GM21737 (cell line): ENCODE data around the gene ZNF473.

Experiments used
- ATAC-seq: cut with Tn5 transposase; IDR thresholded peaks from one replicate; pipeline ENCODE4 v1.9.1; 2021; ENCODE audit warnings: mild to moderate bottlenecking, moderate library complexity; ENCODE audit not compliant: unreplicated experiment

Gene ZNF473

DNA sequence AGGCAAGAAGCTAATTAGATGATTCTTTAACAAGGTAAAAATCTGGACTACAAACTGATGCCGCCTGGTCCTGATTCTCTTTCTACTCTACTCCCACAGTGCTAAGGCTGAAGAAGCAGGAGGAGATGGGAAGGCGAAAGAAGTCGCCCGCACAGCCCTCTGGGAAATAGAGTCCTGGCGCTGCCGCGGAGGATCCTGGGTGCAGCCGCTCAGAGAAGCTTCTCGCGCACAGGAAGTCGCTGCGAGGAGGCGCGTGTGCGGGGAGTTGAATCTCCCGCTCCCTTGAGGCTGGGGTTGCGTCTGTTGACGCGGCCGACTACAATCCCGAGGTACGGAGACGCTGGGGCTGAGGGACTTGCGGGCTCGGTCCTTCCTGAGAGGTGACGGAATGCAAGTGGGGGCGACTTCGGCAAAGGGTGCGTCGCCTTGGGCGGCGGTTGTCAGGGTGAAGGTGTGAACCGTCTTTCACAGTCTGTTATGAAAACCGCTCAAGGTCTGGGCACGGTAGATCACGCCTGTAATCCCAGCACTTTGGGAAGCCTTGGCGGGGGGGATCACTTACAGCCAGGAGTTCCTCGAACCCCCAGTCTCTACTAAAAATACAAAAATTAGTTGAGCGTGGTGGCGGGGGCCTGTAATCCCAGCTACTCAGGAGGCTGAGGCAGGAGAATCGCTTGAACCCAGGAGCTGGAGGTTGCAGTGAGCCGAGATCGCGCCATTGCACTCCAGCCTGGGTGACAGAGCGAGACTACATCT is at the start of gene ZNF473:
Gene ZNF473, plus strand, starts transcription at position 212 of the 756 bp plus-strand sequence. CDS start 5,078 bp downstream, outside the sequence.
- peak; percentile 51 for ATAC-seq

DNA sequence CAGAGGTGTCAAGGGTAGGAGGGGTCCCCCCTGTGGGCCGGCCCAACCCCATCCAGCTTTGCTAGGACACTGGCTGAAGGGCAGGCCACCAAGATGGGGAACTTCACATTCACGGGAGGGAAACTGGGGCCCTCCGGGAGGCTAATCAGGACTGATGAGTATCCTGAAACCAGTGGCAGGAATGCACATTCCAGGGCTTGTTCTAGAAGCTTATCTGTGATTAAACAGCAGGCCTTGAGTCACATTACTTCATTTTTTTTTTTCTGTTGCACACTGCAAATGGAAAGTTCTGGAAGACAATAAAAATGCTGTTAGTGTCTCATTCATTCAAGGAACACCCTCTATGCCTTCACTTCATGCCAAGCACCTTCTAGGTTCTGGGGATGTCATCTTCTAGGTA is 49.3 kb upstream of the ZNF473 start:
- no peak for ATAC-seq

DNA sequence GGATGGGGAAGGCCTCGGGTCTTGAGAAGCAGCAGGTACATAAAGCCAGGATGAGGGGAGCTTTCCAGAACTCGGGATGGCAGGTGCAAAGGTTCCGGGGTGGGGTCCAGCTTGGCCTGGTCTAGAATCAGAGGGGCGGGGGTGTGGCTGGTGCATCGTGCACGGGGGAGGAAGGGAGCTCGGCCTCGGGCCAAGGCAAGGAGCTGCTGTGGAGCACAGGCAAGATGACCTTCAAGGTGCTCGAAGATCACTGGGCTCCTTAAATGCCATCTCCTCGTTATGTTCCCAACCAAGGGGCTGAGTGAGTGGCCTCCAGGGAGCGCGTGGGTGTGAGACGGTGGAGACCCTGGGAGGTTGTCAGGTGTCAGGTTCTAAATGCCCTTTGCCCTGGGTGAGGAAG is 48.7 kb upstream of the ZNF473 start:
- ATAC-seq, result no peak

DNA sequence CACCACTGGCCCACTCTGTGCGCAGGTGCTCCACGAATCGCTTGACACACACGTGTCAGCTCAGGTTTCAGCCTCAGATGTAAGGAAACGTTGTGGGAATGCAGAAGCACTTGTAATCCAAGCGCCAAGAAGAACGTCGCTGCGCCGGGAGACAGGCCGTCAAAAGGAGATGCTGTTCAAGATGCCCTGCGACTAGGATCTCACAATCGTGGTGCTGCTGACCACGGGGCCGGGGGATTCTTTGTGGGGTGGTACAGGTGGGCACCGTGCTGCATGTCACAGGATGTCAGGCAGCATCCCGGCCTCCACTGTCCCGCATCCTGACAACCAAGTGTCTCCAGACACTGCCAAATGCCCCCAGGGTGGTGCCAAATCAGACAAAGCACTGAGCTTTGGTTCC is 47.9 kb upstream of the ZNF473 start:
- ATAC-seq, result no peak

DNA sequence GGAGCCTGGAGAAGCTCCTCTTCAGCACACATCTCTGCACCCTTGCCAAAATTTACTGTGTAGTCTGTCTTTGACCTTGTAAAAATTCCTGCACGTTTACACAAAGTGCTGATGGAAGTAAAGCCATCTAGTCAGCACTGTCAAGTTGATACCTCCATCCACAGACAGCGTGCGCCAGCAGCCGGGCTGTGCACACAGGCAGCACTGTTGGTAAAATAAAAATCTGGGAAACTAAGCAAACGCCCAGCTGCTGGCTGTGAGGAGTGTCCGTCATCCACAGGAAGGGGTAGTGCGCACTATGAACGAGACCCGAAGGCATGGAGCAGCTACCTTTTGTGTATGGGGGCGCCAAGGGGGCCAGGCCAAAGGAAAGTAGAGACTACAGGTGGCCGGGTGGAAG is 47.5 kb upstream of the ZNF473 start:
- ATAC-seq, result no peak

DNA sequence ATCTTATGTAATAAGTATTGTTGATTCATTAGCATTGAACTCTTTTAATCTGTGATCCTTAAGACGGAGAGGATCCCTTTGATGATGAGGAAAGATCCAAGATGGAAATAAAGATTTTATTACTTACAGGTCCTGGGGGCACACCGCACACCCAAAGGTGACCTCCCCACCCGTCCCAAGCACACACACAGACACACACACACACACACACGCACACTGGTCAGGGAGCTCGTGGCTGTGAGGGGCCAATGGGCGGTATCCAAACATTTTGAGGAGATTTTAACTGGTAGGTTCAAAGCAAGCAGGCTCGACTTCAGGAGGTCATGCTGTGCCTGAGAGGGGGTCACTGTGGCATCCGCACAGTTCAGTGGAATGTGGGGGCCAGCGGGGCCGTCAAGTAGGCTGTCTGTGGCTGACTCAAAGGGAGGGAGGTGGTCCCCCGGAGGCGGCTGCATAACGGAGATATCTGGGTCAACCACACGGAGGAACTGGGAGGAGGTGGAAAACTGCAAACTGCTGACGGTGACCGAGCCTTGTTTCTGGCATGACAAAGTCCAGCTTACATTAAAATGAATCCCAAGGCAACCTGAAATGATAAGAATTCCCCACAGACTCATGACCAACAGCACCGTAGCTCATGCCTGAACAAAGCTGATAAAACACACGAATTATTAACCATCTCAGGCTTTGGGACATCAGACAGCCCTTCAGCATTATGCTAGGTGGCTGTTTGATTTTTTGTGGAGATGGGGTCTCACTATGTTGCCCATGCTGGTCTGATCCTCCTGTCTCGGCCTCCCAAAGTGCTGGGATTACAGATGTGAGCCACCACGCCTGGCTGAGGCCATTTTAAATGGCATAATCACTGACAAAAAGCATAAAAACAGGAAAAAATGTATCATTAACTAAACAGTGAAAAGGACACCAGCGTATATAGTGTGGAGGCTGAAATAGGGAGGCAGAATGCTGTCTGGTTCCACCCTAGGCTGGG is 43.9 kb upstream of the ZNF473 start:
- ATAC-seq, result no peak

DNA sequence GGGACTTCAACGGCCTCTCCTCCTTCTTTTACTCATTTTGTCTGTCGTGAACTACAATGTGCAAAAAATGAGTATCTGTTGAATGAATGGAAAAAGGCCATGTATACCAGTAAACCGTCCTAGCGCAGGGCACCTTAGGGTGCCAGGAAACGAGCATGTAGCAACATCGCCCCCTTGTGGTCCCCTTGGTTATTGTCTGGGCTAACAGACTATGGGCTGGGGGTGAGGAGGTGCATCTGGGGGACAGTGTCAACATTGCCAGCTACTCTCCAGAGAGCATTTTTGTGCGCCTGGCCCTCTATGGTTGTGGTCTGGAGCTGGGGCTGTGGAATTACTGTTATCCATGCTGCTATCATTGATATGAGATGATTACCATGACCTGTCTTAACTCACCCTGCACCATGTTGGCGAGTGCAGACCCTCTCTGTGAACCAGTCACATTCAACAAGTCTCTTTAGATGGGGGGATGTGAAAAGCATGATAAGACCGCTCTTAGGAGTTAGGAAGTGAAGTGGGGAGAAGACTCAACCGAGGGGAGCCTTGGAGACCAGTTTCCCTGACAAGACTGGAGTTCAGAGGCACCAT is 42.1 kb upstream of the ZNF473 start:
- ATAC-seq, result no peak

DNA sequence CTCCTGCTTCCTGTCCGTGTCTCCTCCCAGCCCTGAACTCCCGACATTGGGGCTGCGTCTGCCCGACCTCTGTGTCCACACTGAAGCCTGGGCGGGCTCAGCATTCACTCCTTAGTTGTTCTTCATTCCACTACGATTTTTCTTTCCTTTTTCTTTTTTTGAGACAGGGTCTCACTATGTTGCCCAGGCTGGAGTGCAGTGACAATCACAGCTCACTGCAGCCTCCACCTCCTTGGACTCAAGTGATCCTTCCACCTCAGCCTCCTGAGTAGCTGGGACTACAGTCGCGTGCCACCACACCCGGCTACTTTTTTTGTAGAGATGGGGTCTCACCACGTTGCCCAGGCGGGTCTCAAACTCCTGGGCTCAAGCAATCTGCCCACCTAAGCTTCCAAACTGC is 41.3 kb upstream of the ZNF473 start:
- ATAC-seq, result no peak

DNA sequence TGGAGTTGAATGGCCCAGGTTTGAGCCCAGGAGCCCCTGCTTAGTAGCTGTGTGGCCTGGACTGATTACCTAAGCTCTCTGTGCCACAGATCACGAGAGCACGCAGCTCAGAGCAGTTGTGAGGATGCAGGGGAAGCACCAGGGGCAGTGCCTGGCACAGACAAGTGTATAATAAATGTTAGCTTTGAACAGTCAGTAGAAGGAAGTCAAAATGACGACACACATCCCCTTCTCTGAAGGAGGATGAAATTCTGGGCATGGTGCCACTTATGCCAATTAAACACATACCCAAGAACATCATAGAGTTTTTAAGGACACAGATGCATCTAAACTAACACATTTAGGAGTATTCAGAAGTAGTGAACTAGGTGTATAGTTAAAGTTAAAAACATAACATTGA is 39.9 kb upstream of the ZNF473 start:
- no peak for ATAC-seq

DNA sequence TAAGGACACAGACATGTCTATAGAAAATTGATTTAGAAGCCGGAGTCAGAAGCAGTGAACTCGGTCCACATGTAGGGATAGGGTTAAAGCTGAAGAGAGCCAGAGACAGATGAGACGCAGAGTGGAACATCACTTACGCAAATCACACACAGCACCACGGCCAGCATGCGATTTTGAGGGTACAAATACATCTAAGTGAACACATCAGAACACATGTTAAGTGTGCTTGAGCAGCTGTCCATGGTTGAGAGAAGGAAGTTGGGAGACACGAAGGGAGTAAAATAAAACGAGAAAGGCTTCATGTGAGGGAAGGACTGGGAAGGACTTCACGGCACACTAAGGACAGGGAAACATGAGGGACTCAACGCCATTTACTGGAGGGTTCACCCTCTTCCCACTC is 39.5 kb upstream of the ZNF473 start:
- no peak for ATAC-seq

DNA sequence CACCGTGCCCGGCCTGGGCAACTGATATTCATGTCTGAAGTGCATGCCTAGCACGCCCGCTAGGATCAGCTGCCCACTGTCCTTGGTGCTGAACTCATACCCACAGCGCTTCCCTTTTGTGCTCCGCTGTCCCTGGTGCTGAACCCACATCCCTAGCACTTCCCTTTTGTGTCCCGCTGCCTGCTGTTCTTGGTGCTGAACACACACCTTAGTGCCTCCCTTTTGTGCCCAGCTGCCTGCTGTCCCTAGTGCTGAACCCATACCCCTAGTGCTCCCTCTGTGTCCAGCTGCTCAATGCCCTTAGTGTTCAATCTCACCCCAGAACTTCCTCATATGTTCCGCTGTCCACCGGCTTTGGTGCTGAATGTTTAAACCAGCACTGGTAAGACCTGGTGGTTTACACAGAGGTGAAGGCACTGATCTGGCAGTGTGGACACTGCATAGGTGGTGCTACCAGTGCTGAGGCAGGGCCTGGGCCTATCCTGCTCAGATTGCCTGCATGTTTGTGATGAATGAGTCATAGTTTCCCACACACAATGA is 38.6 kb upstream of the ZNF473 start:
- ATAC-seq, result no peak

DNA sequence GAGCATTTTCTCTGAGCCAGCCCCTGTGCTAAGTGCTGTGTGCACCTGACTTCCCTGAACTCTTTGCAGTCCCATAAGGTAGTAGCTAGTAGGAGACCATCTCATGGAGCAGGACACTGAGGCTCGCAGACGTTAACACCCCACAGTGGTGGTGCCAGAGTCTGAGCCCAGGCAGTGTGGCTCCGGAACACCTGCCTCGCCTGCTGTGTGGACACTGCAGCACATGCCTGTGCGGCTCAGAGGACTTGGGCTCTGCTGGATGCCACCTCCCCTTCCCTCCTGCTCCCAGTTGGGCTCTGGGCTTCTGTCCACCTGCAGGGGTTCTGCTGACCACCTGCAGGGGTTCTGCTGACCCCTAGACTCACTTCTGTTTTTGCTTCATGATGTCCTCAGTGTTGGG is 37.8 kb upstream of the ZNF473 start:
- ATAC-seq, result no peak

DNA sequence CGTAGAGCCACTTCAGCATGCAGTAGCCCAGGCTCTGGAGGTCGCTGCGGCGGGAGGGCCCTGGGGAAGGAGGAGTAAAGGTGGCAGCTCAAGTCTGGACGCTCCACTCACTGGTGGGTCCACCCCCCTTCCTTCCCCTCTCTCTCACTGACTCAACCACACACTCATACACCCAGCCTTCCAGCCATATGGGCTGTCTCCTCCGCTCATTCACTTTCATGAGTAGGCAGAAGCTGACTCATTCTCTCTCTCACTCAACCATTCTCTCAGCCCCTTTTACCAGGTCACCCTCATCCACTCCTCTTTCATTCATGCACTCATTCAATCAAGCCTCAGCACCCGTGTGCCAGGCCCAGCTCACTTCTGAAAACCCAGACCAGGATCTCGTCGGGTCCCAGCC is 37.4 kb upstream of the ZNF473 start:
- ATAC-seq, result no peak

DNA sequence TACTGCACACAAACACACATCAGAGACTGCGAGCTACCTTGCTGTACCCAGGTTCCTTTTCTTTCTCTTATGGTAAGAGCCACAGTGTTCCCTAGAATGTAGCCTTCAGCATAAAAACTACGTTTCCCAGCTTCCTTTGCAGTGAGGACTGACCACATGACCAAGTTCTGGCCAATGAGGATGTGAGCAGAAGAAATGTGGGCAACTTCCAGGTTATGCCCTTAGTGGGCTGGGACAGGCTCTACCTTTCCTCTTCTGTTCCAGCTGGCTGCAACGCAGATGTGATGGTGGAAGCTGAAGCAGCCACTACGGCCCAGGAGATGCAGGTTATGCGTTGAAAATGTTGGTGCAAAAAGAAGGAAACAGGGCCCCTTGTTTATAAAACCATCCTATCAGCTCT is 28.1 kb upstream of the ZNF473 start:
- ATAC-seq, result no peak

DNA sequence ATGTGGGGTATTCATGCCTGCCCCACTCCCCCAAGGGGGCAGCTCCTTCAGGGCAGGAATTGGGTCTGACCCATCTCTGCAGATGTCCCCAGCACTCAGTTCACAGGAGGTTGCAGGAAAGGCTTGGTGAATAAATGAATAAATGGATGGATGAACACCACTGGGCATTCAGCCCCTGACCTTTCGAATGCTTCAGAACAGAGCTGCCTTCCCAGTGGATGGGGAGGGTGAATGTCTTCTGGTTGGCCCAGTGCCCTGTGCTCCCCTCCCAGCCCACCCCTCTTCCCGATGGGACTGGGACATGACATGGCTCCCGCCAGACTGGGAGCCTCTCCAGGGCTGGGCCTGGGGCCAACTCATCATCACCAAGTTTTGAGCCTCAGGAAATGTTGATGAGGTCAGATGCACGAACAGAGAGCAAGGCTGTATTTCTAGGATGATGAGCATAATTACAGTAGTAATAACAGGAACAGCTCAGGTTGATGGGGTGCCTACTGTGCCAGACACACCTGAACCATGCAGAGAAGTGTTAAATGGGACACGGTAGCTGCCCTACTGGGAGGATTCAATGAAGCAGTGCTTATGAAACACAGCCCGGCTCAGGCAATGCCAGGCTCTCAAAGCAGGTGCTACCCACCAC is 26.3 kb upstream of the ZNF473 start:
- ATAC-seq, result no peak

DNA sequence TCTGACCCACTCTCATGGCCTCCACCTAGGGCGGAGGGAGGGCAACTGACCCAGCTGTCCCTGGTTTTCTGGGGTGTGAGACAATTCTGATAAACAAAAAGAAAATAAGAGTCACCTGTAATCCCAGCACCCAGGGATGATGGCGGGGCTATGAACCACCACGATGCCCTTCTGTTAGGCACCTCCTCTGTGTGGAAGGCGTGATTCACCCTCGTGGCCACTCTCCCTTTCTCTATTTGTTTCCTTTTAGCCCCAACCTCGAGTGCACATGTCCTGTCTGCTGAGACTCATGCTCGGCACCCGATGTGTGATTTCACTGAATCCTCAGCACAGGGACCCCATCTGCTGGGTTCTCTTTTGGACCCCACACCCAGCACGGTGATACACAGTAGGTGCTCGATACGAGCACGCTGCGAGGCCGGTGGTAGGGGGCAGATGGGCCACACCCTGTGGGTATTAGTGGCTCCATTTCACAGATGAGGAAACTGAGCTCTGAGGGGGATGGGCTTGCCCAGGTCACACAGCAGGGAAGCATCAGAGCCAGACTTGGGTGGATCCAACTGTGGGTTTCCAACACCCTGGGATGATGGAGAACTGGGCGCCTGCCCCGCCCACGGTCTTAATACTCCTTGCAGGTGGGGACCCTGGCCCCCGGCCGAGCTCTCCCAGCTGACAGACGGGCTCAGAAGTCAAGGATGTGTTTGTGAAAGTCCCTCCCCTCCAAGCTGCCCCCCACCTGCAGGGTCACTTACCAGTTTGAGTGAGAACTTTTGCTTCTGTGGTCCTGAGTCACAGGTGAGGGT is 25.6 kb upstream of the ZNF473 start:
- no peak for ATAC-seq

DNA sequence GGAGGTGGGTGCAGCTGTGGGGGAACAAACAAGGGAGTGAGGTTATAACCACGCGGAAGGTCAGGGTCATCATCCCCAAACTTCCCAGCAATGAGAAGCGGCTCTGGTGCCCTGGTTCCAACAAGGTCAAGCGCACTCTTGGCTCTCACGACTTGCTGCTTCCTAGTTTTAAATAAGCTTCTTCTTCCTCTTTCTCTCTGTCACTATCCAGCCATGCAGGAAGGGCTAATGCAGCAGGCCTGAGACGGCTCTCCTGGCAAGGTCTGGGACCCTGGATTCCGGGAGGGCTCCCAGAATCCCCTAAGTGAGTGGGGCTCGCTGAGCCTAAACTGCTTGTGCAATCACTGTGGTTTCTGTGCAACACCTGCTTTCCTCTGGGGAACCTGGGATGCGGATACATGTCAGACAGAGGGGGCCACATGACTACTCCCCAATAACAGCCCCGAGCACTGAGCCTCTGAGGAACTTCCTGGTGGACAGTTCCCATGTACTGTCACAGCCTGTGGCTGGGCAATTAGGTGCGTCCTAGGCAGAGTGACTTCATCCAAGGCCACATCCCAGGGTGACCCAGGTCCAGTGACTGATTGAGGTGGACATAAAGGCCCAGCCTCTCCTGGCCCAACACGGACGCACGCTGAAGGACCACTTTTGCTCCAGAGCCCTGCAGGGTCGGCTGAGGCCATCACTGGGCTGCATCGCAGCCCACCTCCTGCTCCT is 24.8 kb upstream of the ZNF473 start:
- ATAC-seq, result no peak

DNA sequence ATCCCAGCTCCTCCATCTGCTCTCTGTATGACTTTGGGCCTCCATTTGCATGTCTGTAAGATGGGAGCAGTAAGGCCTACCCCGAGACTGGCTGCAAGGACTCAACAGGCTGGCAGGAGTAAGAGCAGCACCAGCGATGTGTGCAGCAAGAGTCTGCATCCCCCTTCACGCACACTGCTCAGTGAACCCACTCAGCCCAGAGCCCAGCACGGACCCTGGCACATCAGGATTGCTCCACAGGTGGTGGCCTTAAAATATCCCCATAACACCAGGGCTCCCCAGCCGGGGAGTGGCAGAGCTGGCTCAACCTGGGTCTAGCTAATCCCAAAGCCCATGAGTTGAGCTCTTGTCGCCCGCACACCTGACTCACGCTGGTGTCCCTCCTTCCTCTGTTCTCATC is 24.0 kb upstream of the ZNF473 start:
- no peak for ATAC-seq

DNA sequence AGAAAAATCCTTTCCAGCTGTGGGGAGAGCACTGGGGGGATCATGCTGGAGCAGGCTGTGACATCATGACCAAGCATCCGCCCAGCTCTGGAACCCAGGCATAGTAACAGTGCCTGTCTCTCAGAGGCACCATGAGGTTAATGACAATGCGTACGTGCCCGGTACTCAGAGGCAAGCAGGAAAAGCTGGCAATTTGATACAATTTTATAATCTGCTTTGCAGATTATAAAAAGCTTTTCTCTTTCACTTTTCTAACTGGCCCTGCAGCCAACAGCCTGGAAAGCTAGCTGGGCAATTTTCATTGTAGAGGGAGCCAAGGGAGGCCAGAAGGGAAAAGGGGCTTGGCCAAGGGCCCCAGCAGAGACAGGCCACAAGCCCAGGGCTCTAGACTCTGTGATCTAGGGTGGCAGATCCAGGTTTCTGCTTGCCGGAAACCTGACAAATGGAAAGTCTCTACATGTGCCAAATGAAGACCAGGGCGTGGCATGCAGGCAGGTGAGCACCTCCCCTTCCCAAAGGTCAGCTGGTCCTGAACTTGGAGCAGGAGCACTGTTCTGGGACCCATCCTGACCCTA is 23.3 kb upstream of the ZNF473 start:
- ATAC-seq, result no peak
